NCI-H526 (cell line): Measurements from ENCODE around the gene FRG2.
"Not testable (repeated sequence)": the region's sequence is repeated elsewhere in the genome, so short reads cannot be mapped to it uniquely, and the experiment has no call there.

ENCODE experiments used
- DNase-seq, 2 experiments: peaks; one replicate each; lab custom pipeline; 2025; lab: John Stamatoyannopoulos, UW

FRG2 gene

GRCh38 chr4:190016369-190017289, 10.4 kb downstream of the FRG2 start:
- DNase-seq: no peak

- no peak for DNase-seq
Observed at GRCh38 chr4:190015538-190016368, 11.3 kb downstream of the FRG2 start.

GRCh38 chr4:190014771-190015537, 12.1 kb downstream of the FRG2 start:
- DNase-seq: no peak

- DNase-seq: not testable (repeated sequence)
Observed at GRCh38 chr4:189989941-189990340, 37.1 kb downstream of the FRG2 start.

- no peak for DNase-seq
Observed at GRCh38 chr4:189988877-189989431, 38.1 kb downstream of the FRG2 start.

GRCh38 chr4:189985651-189986243, 41.3 kb downstream of the FRG2 start:
- DNase-seq: not testable (repeated sequence)

- not testable (repeated sequence) for DNase-seq
Observed at GRCh38 chr4:189984661-189985060, 42.4 kb downstream of the FRG2 start.

- DNase-seq: not testable (repeated sequence)
Observed at GRCh38 chr4:189983916-189984526, 43.0 kb downstream of the FRG2 start.

GRCh38 chr4:189981970-189982369, 45.1 kb downstream of the FRG2 start:
- no peak for DNase-seq

GRCh38 chr4:189980292-189980691, 46.8 kb downstream of the FRG2 start:
- not testable (repeated sequence) for DNase-seq

GRCh38 chr4:189979196-189980047, 47.6 kb downstream of the FRG2 start:
- no peak for DNase-seq
